Smooth muscle cell (in vitro differentiated cells): ENCODE measurements around the gene NDRG3. TPM values are rescaled to one million over a fixed set of nuclear protein-coding genes. Genes with fewer than 3 reads are reported as not detected.

Experiments used
- DNase-seq: peaks from one replicate; lab custom pipeline; 2025; ENCODE audit not compliant: unreplicated experiment; lab: John Stamatoyannopoulos, UW
- H2AFZ ChIP-seq: fragments of 200-600 bp; sonication (generic); 2 replicates; pipeline ENCODE4 v1.6.0; 2016; ENCODE audit warnings: antibody characterized with exemption, low read depth, mild to moderate bottlenecking
- H3F3A ChIP-seq: fragments of 200-600 bp; sonication (generic); 2 replicates; pipeline ENCODE4 v1.6.0; 2017; ENCODE audit warnings: antibody characterized with exemption, low read depth
- H3K27ac ChIP-seq: fragments of 200-600 bp; sonication (generic); 2 replicates; pipeline ENCODE4 v1.5.1; 2016; ENCODE audit warnings: low read depth, mild to moderate bottlenecking
- H3K27me3 ChIP-seq: fragments of 200-600 bp; sonication (generic); 2 replicates; pipeline ENCODE4 v1.6.1; 2016; ENCODE audit warnings: low read depth, mild to moderate bottlenecking
- H3K36me3 ChIP-seq: fragments of 200-600 bp; sonication (generic); 2 replicates; pipeline ENCODE4 v1.5.1; 2016; ENCODE audit warnings: low read depth
- H3K4me1 ChIP-seq: fragments of 200-600 bp; sonication (generic); 2 replicates; pipeline ENCODE4 v1.5.1; 2016; ENCODE audit warnings: low read depth
- H3K4me2 ChIP-seq: fragments of 200-600 bp; sonication (generic); 2 replicates; pipeline ENCODE4 v1.6.0; 2016; ENCODE audit warnings: mild to moderate bottlenecking
- H3K4me3 ChIP-seq: fragments of 200-600 bp; sonication (generic); 2 replicates; pipeline ENCODE4 v1.5.1; 2016; ENCODE audit warnings: mild to moderate bottlenecking
- H3K79me2 ChIP-seq: fragments of 200-600 bp; sonication (generic); 2 replicates; pipeline ENCODE4 v1.6.0; 2016; ENCODE audit warnings: low read depth, mild to moderate bottlenecking
- H3K9ac ChIP-seq: fragments of 200-600 bp; sonication (generic); 2 replicates; pipeline ENCODE4 v1.6.0; 2016; ENCODE audit warnings: low read depth
- H3K9me3 ChIP-seq: fragments of 200-600 bp; sonication (generic); replicated peaks from 2 replicates; pipeline ENCODE4 v1.5.1; 2016; ENCODE audit warnings: low read depth
- H4K20me1 ChIP-seq: fragments of 200-600 bp; sonication (generic); 2 replicates; pipeline ENCODE4 v1.6.0; 2016; ENCODE audit warnings: low read depth
- CTCF ChIP-seq: fragments of 200-600 bp; sonication (generic); IDR thresholded peaks from 2 replicates; pipeline ENCODE4 v1.5.1; 2017; ENCODE audit warnings: borderline replicate concordance, mild to moderate bottlenecking, antibody characterized with exemption; ENCODE audit not compliant: insufficient read depth, poor library complexity, severe bottlenecking
- WGBS: methylation state at CpG from one replicate; pipeline ENCODE4 v1.1.7; 2016; ENCODE audit warnings: low lambda C conversion rate; 5-methylcytosine and 5-hydroxymethylcytosine counted together
- polyA plus RNA-seq: library from polyadenylated mRNA; unstranded; fragments of >200 nt; fragmentation: Nextera tagmentation; extraction: Ambion mirVana; gene quantifications from 2 replicates; pipeline ENCODE4 v1.2.1, GENCODE V29; 2016
- total RNA-seq: library from RNA; depleted of rRNA; stranded (reverse); fragments of >200 nt; gene quantifications from 2 replicates; pipeline ENCODE4 v1.2.3, GENCODE V29; 2014

The NDRG3 gene
- total and polyA plus RNA-seq, 2 experiments from 2014 or later: 13.4 to 14.6 TPM

- 92% methylated on average over 4 of the region's 4 CpGs for WGBS
- no peak overlapping the region for H3K4me2 ChIP-seq
- H3K9me3 ChIP-seq: no peaks in the 10 kb centered on the region
- no peak overlapping the region for H2AFZ ChIP-seq
- H3K36me3 ChIP-seq: no peaks in the 10 kb centered on the region
- no peak overlapping the region for H3K4me3 ChIP-seq
- H3K79me2 ChIP-seq: no peaks in the 10 kb centered on the region
- DNase-seq: no peak
- H3K27me3 ChIP-seq: no peaks in the 10 kb centered on the region
- H3F3A ChIP-seq: no peaks in the 10 kb centered on the region
- no peak overlapping the region for H3K27ac ChIP-seq
- no peaks in the 10 kb centered on the region for H3K4me1 ChIP-seq
- no peak overlapping the region for H3K9ac ChIP-seq
- no peaks in the 10 kb centered on the region for H4K20me1 ChIP-seq
- TF ChIP-seq CTCF: no peak
These were observed 72.9 kb downstream of the NDRG3 start for GRCh38 chr20:36672991-36673390.

GRCh38 chr20:36670665-36671357 is 75.1 kb downstream of the NDRG3 start:
- no peak overlapping the region for H2AFZ ChIP-seq
- H3K9me3 ChIP-seq: no peaks in the 10 kb centered on the region
- H3K27me3 ChIP-seq: no peaks in the 10 kb centered on the region
- H4K20me1 ChIP-seq: no peaks in the 10 kb centered on the region
- H3F3A ChIP-seq: no peaks in the 10 kb centered on the region
- H3K27ac ChIP-seq: no peak overlapping the region
- H3K4me2 ChIP-seq: no peak overlapping the region
- WGBS: 84% methylated on average over 3 of the region's 3 CpGs
- no peak for TF ChIP-seq CTCF
- H3K4me1 ChIP-seq: no peaks in the 10 kb centered on the region
- H3K4me3 ChIP-seq: no peak overlapping the region
- no peak overlapping the region for H3K9ac ChIP-seq
- no peak for DNase-seq
- no peaks in the 10 kb centered on the region for H3K79me2 ChIP-seq
- H3K36me3 ChIP-seq: no peaks in the 10 kb centered on the region

GRCh38 chr20:36666181-36666740 is 79.6 kb downstream of the NDRG3 start:
- Histone ChIP-seq H3K9ac (no peak overlapping the region), H4K20me1 (no peaks in the 10 kb centered on the region), H3K27ac (no peak overlapping the region), H3K4me2 (no peak overlapping the region), H3K27me3 (no peaks in the 10 kb centered on the region), H3F3A (no peaks in the 10 kb centered on the region), H3K9me3 (no peaks in the 10 kb centered on the region), H3K36me3 (no peaks in the 10 kb centered on the region), H3K4me3 (no peak overlapping the region), H2AFZ (no peak overlapping the region), H3K4me1 (no peaks in the 10 kb centered on the region), H3K79me2 (no peaks in the 10 kb centered on the region)
- WGBS: 88% methylated on average over 4 of the region's 4 CpGs
- no peak for TF ChIP-seq CTCF
- DNase-seq: no peak

- no peak overlapping the region for H2AFZ ChIP-seq
- H3K4me3 ChIP-seq: no peak overlapping the region
- no peak overlapping the region for H3K4me2 ChIP-seq
- no peaks in the 10 kb centered on the region for H3K4me1 ChIP-seq
- no peak for DNase-seq
- no peaks in the 10 kb centered on the region for H3F3A ChIP-seq
- TF ChIP-seq CTCF: no peak
- no peak overlapping the region for H3K9ac ChIP-seq
- H3K27ac ChIP-seq: no peak overlapping the region
- 55% methylated on average over 2 of the region's 2 CpGs for WGBS
- H3K9me3 ChIP-seq: no peaks in the 10 kb centered on the region
- H3K79me2 ChIP-seq: no peaks in the 10 kb centered on the region
- no peaks in the 10 kb centered on the region for H4K20me1 ChIP-seq
- no peaks in the 10 kb centered on the region for H3K27me3 ChIP-seq
- no peaks in the 10 kb centered on the region for H3K36me3 ChIP-seq
These were observed 82.9 kb downstream of the NDRG3 start for GRCh38 chr20:36663031-36663430.
